DND-41 (cell line): ENCODE results near the gene HKDC1.
"Not testable (repeated sequence)": the region's sequence is repeated elsewhere in the genome, so short reads cannot be mapped to it uniquely, and the experiment has no call there.

Experiments
- ATAC-seq: fragments of 200-7000 bp; cut with Tn5 transposase; 3 replicates; pipeline ENCODE4 v1.9.1; 2021; ENCODE audit warnings: low read depth; ENCODE audit not compliant: insufficient read depth
- DNase-seq: peaks from one replicate; pipeline ENCODE4 v3.0.0-alpha.2; 2020
- H2AFZ ChIP-seq: 2 replicates; pipeline ENCODE4 v1.6.0; 2012; ENCODE audit warnings: low read depth, low read length
- H3K27ac ChIP-seq: 2 replicates; pipeline ENCODE4 v1.5.1; 2012; ENCODE audit warnings: low read length, inconsistent platforms
- H3K27me3 ChIP-seq: fragments of 200-600 bp; sonication (generic); 2 replicates; pipeline ENCODE4 v1.6.0; 2012; ENCODE audit warnings: low read length, mild to moderate bottlenecking, inconsistent platforms; ENCODE audit not compliant: insufficient read depth, poor library complexity
- H3K36me3 ChIP-seq: 2 replicates; pipeline ENCODE4 v1.5.1; 2012; ENCODE audit warnings: low read length, inconsistent platforms; ENCODE audit not compliant: insufficient read depth
- H3K4me1 ChIP-seq: 2 replicates; pipeline ENCODE4 v1.5.1; 2012; ENCODE audit warnings: mild to moderate bottlenecking, low read length; ENCODE audit not compliant: insufficient read depth
- H3K4me2 ChIP-seq: 2 replicates; pipeline ENCODE4 v1.6.0; 2012; ENCODE audit warnings: mild to moderate bottlenecking, moderate library complexity, low read length, inconsistent platforms; ENCODE audit not compliant: insufficient read depth
- H3K4me3 ChIP-seq, 2 experiments: fragments of 200-600 bp in 1 of 2; shearing (Covaris generic) in 1 of 2; 2 replicates each; pipeline ENCODE4 v1.5.1; 2012 to 2016; ENCODE audit warnings: inconsistent platforms in 2 of 2, low read length in 2 of 2, mild to moderate bottlenecking in 2 of 2, low read depth in 1 of 2, moderate library complexity in 1 of 2
- H3K79me2 ChIP-seq: 2 replicates; pipeline ENCODE4 v1.6.0; 2012; ENCODE audit warnings: low read length, inconsistent platforms; ENCODE audit not compliant: insufficient read depth
- H3K9ac ChIP-seq: 2 replicates; pipeline ENCODE4 v1.6.0; 2012; ENCODE audit warnings: low read depth, mild to moderate bottlenecking, inconsistent platforms, low read length, moderate library complexity
- H3K9me3 ChIP-seq: 2 replicates; pipeline ENCODE4 v1.5.1; 2012; ENCODE audit warnings: low read length, moderate library complexity, mild to moderate bottlenecking, inconsistent platforms; ENCODE audit not compliant: insufficient read depth, severe bottlenecking
- H4K20me1 ChIP-seq: 2 replicates; pipeline ENCODE4 v1.6.0; 2012; ENCODE audit warnings: low read length; ENCODE audit not compliant: insufficient read depth
- EZH2 ChIP-seq: IDR thresholded peaks from 3 replicates; pipeline ENCODE4 v1.6.1; 2012; ENCODE audit warnings: borderline replicate concordance, low read depth, mild to moderate bottlenecking, moderate library complexity, low read length, inconsistent platforms; ENCODE audit not compliant: severe bottlenecking
- TF ChIP-seq, protein P1 (sequence below): IDR thresholded peaks from 2 replicates; pipeline ENCODE4 v1.5.1; 2012; ENCODE audit warnings: borderline replicate concordance, low read length, moderate library complexity, mild to moderate bottlenecking; ENCODE audit not compliant: poor library complexity, severe bottlenecking; ENCODE audit errors: extremely low read depth

HKDC1 gene

DNA sequence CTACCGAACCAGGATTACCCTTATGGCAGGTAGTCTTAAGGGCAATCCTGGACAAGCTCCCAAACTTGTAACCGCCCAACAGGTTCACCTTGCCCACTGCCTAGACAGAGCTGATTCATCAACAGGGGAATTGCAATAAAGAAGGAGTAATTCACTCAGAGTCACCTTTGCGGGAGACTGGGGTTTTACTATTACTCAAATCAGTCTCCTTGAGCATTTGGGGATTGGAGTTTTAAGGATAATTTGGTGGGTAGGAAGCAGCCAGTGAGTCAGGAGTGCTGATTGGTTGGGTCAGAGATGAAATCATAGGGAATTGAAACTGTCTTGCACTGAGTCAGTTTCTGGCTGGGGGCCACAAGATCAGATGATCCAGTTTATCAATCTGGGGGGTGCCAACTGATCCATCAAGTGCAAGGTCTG, 83.5 kb downstream of the HKDC1 start:
- H4K20me1 ChIP-seq, result no peaks in the 10 kb centered on the region

DNA sequence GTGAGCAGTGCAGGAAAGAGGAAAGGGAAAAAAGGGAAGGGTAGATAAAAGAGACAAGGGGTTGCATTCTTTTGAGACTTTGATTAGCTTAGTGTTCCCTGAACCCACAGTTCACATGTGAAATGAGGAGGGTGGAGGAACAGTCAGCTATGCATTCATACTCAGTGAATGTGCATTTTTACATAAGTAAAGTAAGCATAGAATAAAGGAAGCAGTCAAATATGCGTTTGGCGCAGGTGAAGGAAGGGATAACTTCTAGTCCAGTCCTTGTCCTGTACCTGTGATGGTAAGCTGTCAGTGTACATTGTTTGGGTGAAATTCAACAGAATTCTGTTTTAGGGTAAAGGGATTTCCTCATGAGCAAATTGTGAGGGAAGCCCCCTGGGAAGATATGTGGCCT, 86.3 kb downstream of the HKDC1 start:
- H3K36me3 ChIP-seq, result no peaks in the 10 kb centered on the region

More for the DNA sequence above, 83.5 kb downstream of the HKDC1 start:
- TF ChIP-seq EZH2, result no peak
- TF ChIP-seq, protein P1, sequence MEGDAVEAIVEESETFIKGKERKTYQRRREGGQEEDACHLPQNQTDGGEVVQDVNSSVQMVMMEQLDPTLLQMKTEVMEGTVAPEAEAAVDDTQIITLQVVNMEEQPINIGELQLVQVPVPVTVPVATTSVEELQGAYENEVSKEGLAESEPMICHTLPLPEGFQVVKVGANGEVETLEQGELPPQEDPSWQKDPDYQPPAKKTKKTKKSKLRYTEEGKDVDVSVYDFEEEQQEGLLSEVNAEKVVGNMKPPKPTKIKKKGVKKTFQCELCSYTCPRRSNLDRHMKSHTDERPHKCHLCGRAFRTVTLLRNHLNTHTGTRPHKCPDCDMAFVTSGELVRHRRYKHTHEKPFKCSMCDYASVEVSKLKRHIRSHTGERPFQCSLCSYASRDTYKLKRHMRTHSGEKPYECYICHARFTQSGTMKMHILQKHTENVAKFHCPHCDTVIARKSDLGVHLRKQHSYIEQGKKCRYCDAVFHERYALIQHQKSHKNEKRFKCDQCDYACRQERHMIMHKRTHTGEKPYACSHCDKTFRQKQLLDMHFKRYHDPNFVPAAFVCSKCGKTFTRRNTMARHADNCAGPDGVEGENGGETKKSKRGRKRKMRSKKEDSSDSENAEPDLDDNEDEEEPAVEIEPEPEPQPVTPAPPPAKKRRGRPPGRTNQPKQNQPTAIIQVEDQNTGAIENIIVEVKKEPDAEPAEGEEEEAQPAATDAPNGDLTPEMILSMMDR, result no peak
- no peak overlapping the region for H3K4me3 ChIP-seq
- ATAC-seq (no peak), DNase-seq (no peak)
- no peak overlapping the region for H3K9ac ChIP-seq
- no peak overlapping the region for H3K4me2 ChIP-seq
- H3K79me2 ChIP-seq, result no peaks in the 10 kb centered on the region
- H3K27me3 ChIP-seq, result no peaks in the 10 kb centered on the region
- no peaks in the 10 kb centered on the region for H3K9me3 ChIP-seq
- H3K36me3 ChIP-seq, result no peaks in the 10 kb centered on the region
- H3K27ac ChIP-seq, result no peak overlapping the region
- no peak overlapping the region for H2AFZ ChIP-seq
- H3K4me1 ChIP-seq, result no peaks in the 10 kb centered on the region

DNA sequence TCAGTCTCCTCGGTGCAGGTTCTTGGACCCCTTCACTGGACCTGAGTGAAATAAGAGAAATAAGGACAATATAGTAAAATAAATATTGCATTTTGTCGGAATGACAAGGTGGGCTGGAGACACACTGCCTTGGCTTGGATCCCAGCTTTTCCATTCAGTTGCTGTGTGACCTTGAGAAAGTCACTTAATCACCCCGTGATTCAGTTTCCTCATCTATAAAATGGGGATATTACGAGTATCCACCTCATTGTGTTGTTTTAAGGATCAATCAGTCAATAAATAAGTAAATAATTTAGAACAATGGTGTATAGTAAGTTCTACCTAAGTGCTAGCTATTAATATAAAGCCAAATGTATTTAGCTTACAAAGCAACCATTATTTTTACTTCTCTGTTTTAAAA, 87.3 kb downstream of the HKDC1 start:
- TF ChIP-seq EZH2, result no peak
- TF ChIP-seq, protein P1, result no peak
- Histone ChIP-seq H3K4me2 (no peak overlapping the region), H3K9me3 (no peaks in the 10 kb centered on the region), H4K20me1 (no peaks in the 10 kb centered on the region), H3K27me3 (no peaks in the 10 kb centered on the region), H3K79me2 (no peaks in the 10 kb centered on the region), H3K4me3 (no peak overlapping the region), H3K9ac (no peak overlapping the region), H3K36me3 (no peaks in the 10 kb centered on the region), H3K4me1 (no peaks in the 10 kb centered on the region), H3K27ac (no peak overlapping the region), H2AFZ (no peak overlapping the region)
- ATAC-seq (no peak), DNase-seq (no peak)

More for the DNA sequence above, 86.3 kb downstream of the HKDC1 start:
- H3K27me3 ChIP-seq, result no peaks in the 10 kb centered on the region
- no peak overlapping the region for H3K4me2 ChIP-seq
- H3K27ac ChIP-seq, result no peak overlapping the region
- no peak overlapping the region for H2AFZ ChIP-seq
- DNase-seq (no peak), ATAC-seq (no peak)
- H3K79me2 ChIP-seq, result no peaks in the 10 kb centered on the region
- no peak overlapping the region for H3K4me3 ChIP-seq
- H3K9ac ChIP-seq, result no peak overlapping the region
- H3K4me1 ChIP-seq, result no peaks in the 10 kb centered on the region
- no peak for TF ChIP-seq EZH2
- TF ChIP-seq, protein P1, result no peak
- no peaks in the 10 kb centered on the region for H3K9me3 ChIP-seq
- no peaks in the 10 kb centered on the region for H4K20me1 ChIP-seq

DNA sequence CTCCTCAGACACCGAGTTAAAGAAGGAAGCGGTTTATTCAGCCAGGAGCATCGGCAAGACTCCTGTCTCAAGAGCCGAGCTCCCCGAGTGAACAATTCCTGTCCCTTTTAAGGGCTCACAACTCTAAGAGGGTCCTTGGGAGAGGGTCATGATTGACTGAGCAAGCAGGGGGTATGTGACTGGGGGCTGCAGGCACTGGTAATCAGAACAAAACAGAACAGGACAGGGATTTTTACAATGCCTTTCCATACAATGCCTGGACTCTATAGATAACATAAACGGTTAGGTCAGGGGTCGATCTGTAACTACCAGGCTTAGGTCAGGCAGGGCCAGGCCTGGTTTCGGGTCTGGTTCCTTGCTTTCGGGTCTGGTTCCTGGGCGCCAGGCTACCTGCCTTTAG, 88.2 kb downstream of the HKDC1 start:
- not testable (repeated sequence) for H3K9ac ChIP-seq, H3K4me3 ChIP-seq, DNase-seq, H4K20me1 ChIP-seq, H3K79me2 ChIP-seq, H3K36me3 ChIP-seq, H3K27ac ChIP-seq, H2AFZ ChIP-seq, H3K4me1 ChIP-seq, H3K4me2 ChIP-seq, H3K9me3 ChIP-seq, ATAC-seq, H3K27me3 ChIP-seq
